Measurements from ENCODE around the gene ATXN7. TPM values are rescaled to one million over a fixed set of nuclear protein-coding genes. Genes with fewer than 3 reads are reported as not detected.

The ATXN7 gene
- total RNA-seq, 4 donors from 2014 or later: 3.3 to 42.5 (median 17.9) TPM

- DNase-seq: no peak
- Histone ChIP-seq H3K4me1 (peaks cover 0 to 5% of the 10 kb centered on the region in 2 donors), H3K27me3 (no peaks in the 10 kb centered on the region), H3K27ac (peak overlapping the region; percentile 58), H3K9me3 (no peaks in the 10 kb centered on the region), H3K36me3 (no peaks in the 10 kb centered on the region), H3K4me3 (no peak overlapping the region)
- TF ChIP-seq, protein P1, sequence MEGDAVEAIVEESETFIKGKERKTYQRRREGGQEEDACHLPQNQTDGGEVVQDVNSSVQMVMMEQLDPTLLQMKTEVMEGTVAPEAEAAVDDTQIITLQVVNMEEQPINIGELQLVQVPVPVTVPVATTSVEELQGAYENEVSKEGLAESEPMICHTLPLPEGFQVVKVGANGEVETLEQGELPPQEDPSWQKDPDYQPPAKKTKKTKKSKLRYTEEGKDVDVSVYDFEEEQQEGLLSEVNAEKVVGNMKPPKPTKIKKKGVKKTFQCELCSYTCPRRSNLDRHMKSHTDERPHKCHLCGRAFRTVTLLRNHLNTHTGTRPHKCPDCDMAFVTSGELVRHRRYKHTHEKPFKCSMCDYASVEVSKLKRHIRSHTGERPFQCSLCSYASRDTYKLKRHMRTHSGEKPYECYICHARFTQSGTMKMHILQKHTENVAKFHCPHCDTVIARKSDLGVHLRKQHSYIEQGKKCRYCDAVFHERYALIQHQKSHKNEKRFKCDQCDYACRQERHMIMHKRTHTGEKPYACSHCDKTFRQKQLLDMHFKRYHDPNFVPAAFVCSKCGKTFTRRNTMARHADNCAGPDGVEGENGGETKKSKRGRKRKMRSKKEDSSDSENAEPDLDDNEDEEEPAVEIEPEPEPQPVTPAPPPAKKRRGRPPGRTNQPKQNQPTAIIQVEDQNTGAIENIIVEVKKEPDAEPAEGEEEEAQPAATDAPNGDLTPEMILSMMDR (IDR thresholded peaks at IDR 0.05): no peak
- TF ChIP-seq POLR2A (IDR thresholded peaks at IDR 0.05): no peak
- intact Hi-C loops (cut with DNase I; ENCODE audit: low total_unique reads): no loop called here
Observed at GRCh38 chr3:63977893-63978292, 114.2 kb downstream of the ATXN7 start.

- no peaks in the 10 kb centered on the region for H3K27me3 ChIP-seq
- no peak overlapping the region for H3K4me3 ChIP-seq
- intact Hi-C loops (cut with DNase I; ENCODE audit: low total_unique reads): no loop called here
- H3K27ac ChIP-seq: peak overlapping the region; percentile 13 to 55
- H3K9me3 ChIP-seq: no peaks in the 10 kb centered on the region
- no peak for DNase-seq
- TF ChIP-seq, protein P1 (IDR thresholded peaks at IDR 0.05): no peak
- TF ChIP-seq POLR2A (IDR thresholded peaks at IDR 0.05): no peak
- no peaks in the 10 kb centered on the region for H3K36me3 ChIP-seq
- peaks cover 0 to 5% of the 10 kb centered on the region in 2 donors for H3K4me1 ChIP-seq
Observed at GRCh38 chr3:63979093-63979885, 115.6 kb downstream of the ATXN7 start.

- H3K36me3 ChIP-seq: no peaks in the 10 kb centered on the region
Observed at GRCh38 chr3:63980019-63980418, 116.4 kb downstream of the ATXN7 start.

DNA sequence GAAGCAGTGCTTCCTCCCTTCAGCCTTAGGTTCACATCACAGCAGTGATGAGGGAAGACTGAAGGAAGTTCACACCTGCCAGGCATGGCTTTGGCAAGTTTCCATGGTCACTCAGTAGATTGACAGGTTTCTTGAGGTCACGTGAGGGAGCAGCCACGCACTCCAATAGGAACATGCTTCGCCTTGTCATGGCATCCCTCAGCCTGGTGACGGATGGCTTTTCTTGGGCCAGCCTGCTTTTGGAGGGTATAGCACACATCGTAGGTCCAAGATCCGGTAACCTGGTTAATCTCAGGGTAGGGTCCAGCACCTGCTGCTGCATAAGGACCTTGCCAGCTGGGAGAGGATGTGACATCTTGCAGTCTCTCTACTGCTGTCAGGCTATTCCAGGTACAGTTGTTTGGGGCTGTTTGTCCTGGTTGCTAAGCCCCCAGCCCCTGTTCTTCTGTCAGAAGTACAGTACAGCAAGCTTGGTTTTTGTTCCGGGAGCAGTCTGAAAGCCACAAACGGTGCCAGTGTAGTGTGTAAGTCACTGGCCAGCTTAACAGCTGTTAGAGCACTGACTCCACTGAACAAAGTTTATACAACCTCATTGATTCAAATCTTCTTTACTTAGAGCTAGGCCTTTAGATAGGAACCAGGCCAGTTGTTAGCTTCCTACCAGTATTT lies 117.3 kb downstream of the ATXN7 start:
- Histone ChIP-seq H3K4me3 (no peak overlapping the region), H3K27ac (no peak overlapping the region), H3K36me3 (no peaks in the 10 kb centered on the region), H3K27me3 (no peaks in the 10 kb centered on the region), H3K9me3 (no peaks in the 10 kb centered on the region), H3K4me1 (peaks cover 0 to 4% of the 10 kb centered on the region in 2 donors)
- intact Hi-C loops (cut with DNase I; ENCODE audit: low total_unique reads): no loop called here
- no peak for TF ChIP-seq POLR2A (IDR thresholded peaks at IDR 0.05)
- TF ChIP-seq, protein P1 (IDR thresholded peaks at IDR 0.05): no peak
- DNase-seq: no peak

More at GRCh38 chr3:63980019-63980418, 116.4 kb downstream of the ATXN7 start:
- intact Hi-C loops (cut with DNase I; ENCODE audit: low total_unique reads): no loop called here
- peak overlapping the region; percentile 13 to 55 for H3K27ac ChIP-seq
- no peaks in the 10 kb centered on the region for H3K27me3 ChIP-seq
- no peak overlapping the region for H3K4me3 ChIP-seq
- DNase-seq: no peak
- TF ChIP-seq, protein P1 (IDR thresholded peaks at IDR 0.05): no peak
- no peak for TF ChIP-seq POLR2A (IDR thresholded peaks at IDR 0.05)
- H3K9me3 ChIP-seq: no peaks in the 10 kb centered on the region
- H3K4me1 ChIP-seq: peaks cover 0 to 5% of the 10 kb centered on the region in 2 donors

DNA sequence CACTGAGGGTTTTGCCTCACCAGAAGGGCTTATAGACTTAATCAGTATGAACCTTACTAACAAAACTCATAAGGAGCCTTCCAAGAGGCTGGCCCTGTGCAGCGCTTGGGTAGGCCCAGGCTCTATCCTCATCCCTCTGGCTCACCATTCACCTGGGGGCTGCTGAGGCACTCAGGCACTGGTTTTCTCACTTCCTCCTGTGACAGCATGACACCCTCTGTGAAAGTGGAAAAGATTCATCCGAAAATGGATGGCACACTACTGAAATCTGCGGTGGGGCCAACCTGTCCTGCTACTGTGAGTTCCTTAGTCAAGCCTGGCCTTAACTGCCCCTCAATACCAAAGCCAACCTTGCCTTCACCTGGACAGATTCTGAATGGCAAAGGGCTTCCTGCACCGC lies 118.3 kb downstream of the ATXN7 start:
- intact Hi-C loops (cut with DNase I; ENCODE audit: low total_unique reads): no loop called here
- Histone ChIP-seq H3K9me3 (no peaks in the 10 kb centered on the region), H3K27ac (no peak overlapping the region), H3K27me3 (no peaks in the 10 kb centered on the region), H3K36me3 (no peaks in the 10 kb centered on the region), H3K4me3 (no peak overlapping the region), H3K4me1 (no peaks in the 10 kb centered on the region)
- TF ChIP-seq POLR2A (IDR thresholded peaks at IDR 0.05): no peak
- TF ChIP-seq, protein P1 (IDR thresholded peaks at IDR 0.05): no peak
- no peak for DNase-seq
